ENCODE results near the gene ANO4.

The ANO4 gene

DNA sequence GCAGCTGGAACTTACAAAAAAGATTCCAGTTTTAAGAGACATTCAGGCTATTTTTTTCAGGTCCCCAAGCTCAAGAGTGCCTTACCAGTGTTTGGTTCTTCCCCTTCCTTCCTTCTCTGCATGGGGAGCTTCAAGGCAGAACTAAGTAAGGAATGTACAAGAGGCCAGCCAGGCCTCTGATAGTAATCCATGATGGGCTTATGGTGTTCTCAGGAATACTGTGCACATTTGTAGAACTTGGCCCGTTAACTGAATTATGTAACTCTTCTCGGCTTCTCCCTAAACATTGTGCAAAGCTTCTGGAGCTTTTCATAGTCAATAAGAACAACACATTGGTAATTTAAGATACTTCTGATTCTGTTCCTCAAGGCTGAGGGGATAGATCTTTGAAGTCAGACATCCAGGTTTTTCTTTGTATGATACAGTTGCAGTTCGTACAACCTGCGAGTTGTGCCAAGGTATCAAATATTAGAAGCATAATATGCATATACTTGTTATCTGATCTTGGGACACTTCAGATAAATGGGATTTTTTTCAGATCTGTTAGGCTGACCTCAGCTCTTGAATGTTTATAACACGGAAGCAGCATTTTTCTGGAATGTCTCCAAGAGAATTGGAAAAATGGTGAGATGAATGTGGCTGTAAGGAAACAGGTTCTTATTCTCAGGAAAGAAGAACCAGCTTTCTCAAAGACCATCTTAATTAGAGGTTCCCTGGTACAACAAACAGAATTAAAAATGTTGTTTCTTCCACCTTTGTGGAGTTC, 148.6 kb downstream of the ANO4 start:
- no peak for TF ChIP-seq ZFX (IDR thresholded peaks at IDR 0.05)
- TF ChIP-seq, protein P1, sequence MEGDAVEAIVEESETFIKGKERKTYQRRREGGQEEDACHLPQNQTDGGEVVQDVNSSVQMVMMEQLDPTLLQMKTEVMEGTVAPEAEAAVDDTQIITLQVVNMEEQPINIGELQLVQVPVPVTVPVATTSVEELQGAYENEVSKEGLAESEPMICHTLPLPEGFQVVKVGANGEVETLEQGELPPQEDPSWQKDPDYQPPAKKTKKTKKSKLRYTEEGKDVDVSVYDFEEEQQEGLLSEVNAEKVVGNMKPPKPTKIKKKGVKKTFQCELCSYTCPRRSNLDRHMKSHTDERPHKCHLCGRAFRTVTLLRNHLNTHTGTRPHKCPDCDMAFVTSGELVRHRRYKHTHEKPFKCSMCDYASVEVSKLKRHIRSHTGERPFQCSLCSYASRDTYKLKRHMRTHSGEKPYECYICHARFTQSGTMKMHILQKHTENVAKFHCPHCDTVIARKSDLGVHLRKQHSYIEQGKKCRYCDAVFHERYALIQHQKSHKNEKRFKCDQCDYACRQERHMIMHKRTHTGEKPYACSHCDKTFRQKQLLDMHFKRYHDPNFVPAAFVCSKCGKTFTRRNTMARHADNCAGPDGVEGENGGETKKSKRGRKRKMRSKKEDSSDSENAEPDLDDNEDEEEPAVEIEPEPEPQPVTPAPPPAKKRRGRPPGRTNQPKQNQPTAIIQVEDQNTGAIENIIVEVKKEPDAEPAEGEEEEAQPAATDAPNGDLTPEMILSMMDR (conservative IDR thresholded peaks at IDR 0.05) = no peak
- no peak overlapping the region for H3K27ac ChIP-seq

DNA sequence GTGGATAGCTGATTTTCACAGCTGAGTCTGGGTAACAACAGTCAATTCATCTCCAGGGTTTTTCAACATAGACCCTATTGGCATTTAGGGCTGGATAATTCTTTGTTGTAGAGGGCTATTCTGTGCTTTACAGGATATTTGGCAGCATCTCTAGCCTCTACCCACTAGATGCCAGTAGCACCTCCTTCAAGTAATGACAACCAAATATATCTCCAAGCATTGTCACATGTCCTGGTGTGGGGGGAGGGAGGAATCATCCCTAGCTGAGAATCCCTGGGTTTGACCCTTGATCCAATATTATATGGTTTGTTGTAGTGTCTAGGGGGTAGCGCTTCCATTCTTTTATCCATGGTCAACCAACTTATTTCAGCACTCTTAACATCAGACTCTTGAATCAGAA, 157.2 kb downstream of the ANO4 start:
- H3K27ac ChIP-seq = no peak overlapping the region
- TF ChIP-seq, protein P1 (conservative IDR thresholded peaks at IDR 0.05) = 0 out of 2 replicates have a peak, but pooled peaks have one; percentile 3
- TF ChIP-seq ZFX (IDR thresholded peaks at IDR 0.05) = no peak

DNA sequence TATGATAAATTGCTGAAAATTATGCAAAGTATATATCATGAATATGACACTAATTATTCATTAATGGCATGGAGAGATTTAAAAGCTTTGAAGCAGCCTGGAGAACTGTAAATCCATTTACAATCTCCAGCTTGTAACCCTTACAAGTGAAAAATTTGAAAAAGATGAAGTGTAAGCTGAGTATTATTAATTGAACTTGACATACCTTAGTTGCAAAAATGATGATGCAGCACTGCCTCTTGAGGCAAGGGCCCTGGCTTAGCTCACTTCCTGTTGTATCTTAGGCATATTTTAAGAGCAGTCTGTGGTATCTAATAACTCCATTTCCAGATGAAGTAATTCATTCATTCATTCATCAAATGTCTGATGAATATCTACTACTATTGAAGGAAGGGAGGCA, 158.6 kb downstream of the ANO4 start:
- TF ChIP-seq, protein P1 (conservative IDR thresholded peaks at IDR 0.05) = no peak
- no peak for TF ChIP-seq ZFX (IDR thresholded peaks at IDR 0.05)
- H3K27ac ChIP-seq = no peak overlapping the region

DNA sequence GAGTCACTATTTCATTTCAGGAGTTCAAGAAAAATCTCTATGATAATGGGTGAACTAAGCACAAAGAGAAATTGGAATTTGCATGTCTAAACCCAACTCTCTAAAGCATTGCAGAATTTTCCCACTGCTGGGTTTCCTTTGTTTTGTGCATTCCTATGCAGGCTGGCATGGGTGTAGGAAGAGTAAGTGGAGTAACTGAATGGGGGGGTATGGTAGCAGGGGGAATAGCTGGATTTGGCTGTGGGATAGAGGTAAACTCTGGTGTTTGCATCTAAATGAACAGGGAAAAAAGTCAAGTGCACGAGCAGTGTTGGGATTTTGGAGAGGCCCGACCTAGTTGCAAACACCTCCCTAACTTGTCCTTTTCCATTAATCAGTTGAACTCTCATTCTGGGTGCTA, 159.1 kb downstream of the ANO4 start:
- TF ChIP-seq, protein P1 (conservative IDR thresholded peaks at IDR 0.05) = no peak
- no peak for TF ChIP-seq ZFX (IDR thresholded peaks at IDR 0.05)

DNA sequence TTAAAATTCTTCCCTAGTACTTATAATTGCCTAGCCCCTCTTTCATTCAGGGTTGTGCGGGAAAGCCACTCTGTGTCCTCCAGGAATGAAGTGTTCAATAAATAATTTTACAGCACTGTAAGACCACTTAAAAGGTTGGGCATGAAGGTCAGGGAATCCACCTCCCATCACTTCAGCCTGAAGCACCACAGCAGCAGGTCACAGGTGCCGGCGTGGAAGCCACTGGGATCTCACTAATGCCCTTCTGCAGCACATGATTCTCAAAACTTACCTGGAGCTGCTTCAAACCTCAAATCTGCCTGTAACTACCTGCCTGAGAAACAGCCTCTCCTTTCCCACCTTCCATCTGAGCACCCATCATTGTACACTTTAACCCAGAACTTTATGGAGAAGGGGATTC, 159.5 kb downstream of the ANO4 start:
- no peak overlapping the region for H3K27ac ChIP-seq
- TF ChIP-seq ZFX (IDR thresholded peaks at IDR 0.05) = no peak
- TF ChIP-seq, protein P1 (conservative IDR thresholded peaks at IDR 0.05) = no peak

More for the DNA sequence above, 159.1 kb downstream of the ANO4 start:
- H3K27ac ChIP-seq = no peak overlapping the region

DNA sequence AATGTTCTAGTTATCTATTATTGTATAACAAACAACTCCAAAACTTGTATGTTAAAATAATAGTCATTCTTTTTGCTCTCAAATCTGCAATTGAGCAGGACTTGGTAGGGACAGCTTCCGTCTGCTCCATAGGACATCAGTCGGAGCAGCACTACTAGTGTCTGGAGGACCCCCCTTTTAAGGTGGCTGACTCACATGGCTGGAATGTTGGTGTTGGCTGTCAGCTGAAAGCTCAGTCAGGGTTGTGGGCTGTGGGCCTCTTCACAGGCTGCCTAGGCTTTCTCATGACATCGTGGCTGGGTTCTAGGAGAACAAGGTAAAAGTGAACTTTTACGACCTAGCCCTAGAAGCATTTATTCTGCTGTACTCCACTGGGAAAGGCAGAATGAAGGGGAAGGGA, 160.6 kb downstream of the ANO4 start:
- no peak overlapping the region for H3K27ac ChIP-seq
- TF ChIP-seq, protein P1 (conservative IDR thresholded peaks at IDR 0.05) = no peak
- TF ChIP-seq ZFX (IDR thresholded peaks at IDR 0.05) = no peak

DNA sequence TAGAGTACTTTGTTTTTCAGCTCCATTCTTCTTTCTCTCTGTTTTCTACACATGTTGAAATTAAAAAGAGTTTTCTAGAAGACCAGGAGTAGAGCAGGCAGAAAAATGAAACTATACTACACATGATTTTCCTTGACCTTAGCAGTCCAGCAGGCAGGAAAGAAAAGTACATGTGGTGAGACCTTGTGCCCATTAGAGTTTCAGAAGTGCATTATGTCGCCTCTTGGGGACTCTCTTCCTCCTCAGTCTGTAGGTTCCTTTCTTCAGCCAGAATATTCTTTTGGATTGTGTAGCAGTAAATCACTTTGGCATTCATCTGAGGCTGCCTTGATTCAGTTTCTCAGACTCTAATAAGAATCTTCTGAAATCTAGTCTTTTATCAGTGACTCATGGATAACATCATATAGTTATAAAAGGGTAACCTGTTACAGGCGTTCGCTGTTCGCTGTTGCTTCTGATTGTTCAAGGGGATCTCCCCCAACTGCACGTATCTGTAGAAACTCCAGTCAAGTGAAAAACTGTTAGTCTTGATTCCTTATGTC, 161.8 kb downstream of the ANO4 start:
- no peak overlapping the region for H3K27ac ChIP-seq
- TF ChIP-seq, protein P1 (conservative IDR thresholded peaks at IDR 0.05) = no peak
- no peak for TF ChIP-seq ZFX (IDR thresholded peaks at IDR 0.05)
